Measurements from ENCODE around the gene RPP25. TPM values are rescaled to one million over a fixed set of nuclear protein-coding genes. Genes with fewer than 3 reads are reported as not detected.

Gene RPP25
- total and polyA plus RNA-seq, 2 donors (not counting 1 experiment from before 2014, with no cell fraction given): 0.50 to 1.00 TPM

GRCh38 chr15:74906067-74906449, 50.5 kb downstream of the RPP25 start:
- TF ChIP-seq EZH2 (IDR thresholded peaks at IDR 0.05; ENCODE audit: low read length, missing control alignments): no peak
- TF ChIP-seq CTCF (conservative IDR thresholded peaks at IDR 0.05 in 1 of 2, IDR thresholded peaks at IDR 0.05 in 1 of 2; ENCODE audit: low read depth in 1 of 2, low read length in 2 of 2): no peak
- H3K36me3 ChIP-seq (ENCODE audit: control insufficient read depth, insufficient read depth, low read length): peaks cover 9% of the 10 kb centered on the region
- peak overlapping the region; percentile 90 for H3K9ac ChIP-seq (ENCODE audit: insufficient read depth, low read length)
- peak overlapping the region; percentile 62 for H2AFZ ChIP-seq (ENCODE audit: low read length)
- H3K27ac ChIP-seq (ENCODE audit: insufficient read depth, low read length): peak overlapping the region; percentile 88
- H3K79me2 ChIP-seq (ENCODE audit: control insufficient read depth, insufficient read depth, low read length): peaks cover 20% of the 10 kb centered on the region
- H3K4me2 ChIP-seq (ENCODE audit: extremely low read depth, insufficient read depth, low read length): peak overlapping the region; percentile 93
- peak; percentile 23 to 38 for DNase-seq (ENCODE audit: low read depth in 2 of 2)
- no peaks in the 10 kb centered on the region for H3K27me3 ChIP-seq (ENCODE audit: control insufficient read depth, insufficient read depth, low read length)
- no peaks in the 10 kb centered on the region for H3K9me3 ChIP-seq (ENCODE audit: control insufficient read depth, insufficient read depth, low read depth, low read length)
- peak overlapping the region; percentile 85 to 94 (median 91) for H3K4me3 ChIP-seq (replicated peaks in 1 of 4; ENCODE audit: control extremely low read depth in 1 of 4, insufficient read depth in 1 of 4, low read depth in 3 of 4, low read length in 4 of 4)
- H4K20me1 ChIP-seq (ENCODE audit: control insufficient read depth, extremely low read depth, insufficient read depth, low read length): no peaks in the 10 kb centered on the region
- peaks cover 6% of the 10 kb centered on the region for H3K4me1 ChIP-seq (ENCODE audit: control insufficient read depth, extremely low read depth, insufficient read depth, low read length)

Other genes starting within 250 kb of the RPP25 start
- under 0.01 TPM in 1 of 2 replicates, not detected in the other for gene CYP1A1, start 231.2 kb downstream of the RPP25 start, total RNA-seq
- gene CYP1A1, start 231.2 kb downstream of the RPP25 start, polyA plus RNA-seq: 0.02 TPM in 1 of 2 replicates, not detected in the other
- not detected in 2 replicates for gene CYP1A2, start 207.9 kb downstream of the RPP25 start, total RNA-seq
- not detected in 2 replicates for gene CYP1A2, start 207.9 kb downstream of the RPP25 start, polyA plus RNA-seq
- 16.2 and 22.0 TPM in 2 replicates for gene CSK, start 174.7 kb downstream of the RPP25 start, total RNA-seq
- gene CSK, start 174.7 kb downstream of the RPP25 start, polyA plus RNA-seq: 21.5 and 28.2 TPM in 2 replicates
- gene LMAN1L, start 143.9 kb downstream of the RPP25 start, total RNA-seq: not detected in 2 replicates
- gene LMAN1L, start 143.9 kb downstream of the RPP25 start, polyA plus RNA-seq: not detected in 2 replicates
- gene CPLX3, start 130.1 kb downstream of the RPP25 start, total RNA-seq: not detected in 2 replicates
- not detected in 2 replicates for gene CPLX3, start 130.1 kb downstream of the RPP25 start, polyA plus RNA-seq
- 8.8 and 11.8 TPM in 2 replicates for gene ULK3, start 113.6 kb downstream of the RPP25 start, total RNA-seq
- 11.4 and 14.6 TPM in 2 replicates for gene ULK3, start 113.6 kb downstream of the RPP25 start, polyA plus RNA-seq
- 11.8 and 15.5 TPM in 2 replicates for gene SCAMP2, start 83.4 kb downstream of the RPP25 start, total RNA-seq
- gene SCAMP2, start 83.4 kb downstream of the RPP25 start, polyA plus RNA-seq: 86.2 and 115 TPM in 2 replicates
- gene MPI, start 66.7 kb downstream of the RPP25 start, total RNA-seq: 33.1 and 50.7 TPM in 2 replicates
- gene MPI, start 66.7 kb downstream of the RPP25 start, polyA plus RNA-seq: 65.0 and 65.5 TPM in 2 replicates
- gene FAM219B, start 49.9 kb downstream of the RPP25 start, total RNA-seq: 40.6 and 53.8 TPM in 2 replicates
- 23.0 and 35.3 TPM in 2 replicates for gene FAM219B, start 49.9 kb downstream of the RPP25 start, polyA plus RNA-seq
- 33.1 and 41.9 TPM in 2 replicates for gene COX5A, start 18.7 kb downstream of the RPP25 start, total RNA-seq
- gene COX5A, start 18.7 kb downstream of the RPP25 start, polyA plus RNA-seq: 183 and 213 TPM in 2 replicates
- 0.50 and 1.5 TPM in 2 replicates for gene SCAMP5, start 38.8 kb upstream of the RPP25 start, total RNA-seq
- gene SCAMP5, start 38.8 kb upstream of the RPP25 start, polyA plus RNA-seq: 0.93 and 1.2 TPM in 2 replicates
- gene PPCDC, start 66.8 kb upstream of the RPP25 start, total RNA-seq: 6.3 and 6.4 TPM in 2 replicates
- 8.0 and 13.5 TPM in 2 replicates for gene PPCDC, start 66.8 kb upstream of the RPP25 start, polyA plus RNA-seq
- 1.3 and 2.3 TPM in 2 replicates for gene C15orf39, start 245.1 kb upstream of the RPP25 start, total RNA-seq
- gene C15orf39, start 245.1 kb upstream of the RPP25 start, polyA plus RNA-seq: 1.7 and 2.2 TPM in 2 replicates